Purkinje cell (primary cell): Measurements from ENCODE around the gene BEND5. TPM values are rescaled to one million over a fixed set of nuclear protein-coding genes. Genes with fewer than 3 reads are reported as not detected.

Experiments
- polyA plus RNA-seq: library from polyadenylated mRNA; unstranded; fragments of >200 nt; fragmentation: Nextera tagmentation; gene quantifications from 2 replicates; pipeline ENCODE4 v1.2.1, GENCODE V29; 2014

BEND5 gene
- 9.4 and 12.4 TPM in 2 replicates for polyA plus RNA-seq

DNA sequence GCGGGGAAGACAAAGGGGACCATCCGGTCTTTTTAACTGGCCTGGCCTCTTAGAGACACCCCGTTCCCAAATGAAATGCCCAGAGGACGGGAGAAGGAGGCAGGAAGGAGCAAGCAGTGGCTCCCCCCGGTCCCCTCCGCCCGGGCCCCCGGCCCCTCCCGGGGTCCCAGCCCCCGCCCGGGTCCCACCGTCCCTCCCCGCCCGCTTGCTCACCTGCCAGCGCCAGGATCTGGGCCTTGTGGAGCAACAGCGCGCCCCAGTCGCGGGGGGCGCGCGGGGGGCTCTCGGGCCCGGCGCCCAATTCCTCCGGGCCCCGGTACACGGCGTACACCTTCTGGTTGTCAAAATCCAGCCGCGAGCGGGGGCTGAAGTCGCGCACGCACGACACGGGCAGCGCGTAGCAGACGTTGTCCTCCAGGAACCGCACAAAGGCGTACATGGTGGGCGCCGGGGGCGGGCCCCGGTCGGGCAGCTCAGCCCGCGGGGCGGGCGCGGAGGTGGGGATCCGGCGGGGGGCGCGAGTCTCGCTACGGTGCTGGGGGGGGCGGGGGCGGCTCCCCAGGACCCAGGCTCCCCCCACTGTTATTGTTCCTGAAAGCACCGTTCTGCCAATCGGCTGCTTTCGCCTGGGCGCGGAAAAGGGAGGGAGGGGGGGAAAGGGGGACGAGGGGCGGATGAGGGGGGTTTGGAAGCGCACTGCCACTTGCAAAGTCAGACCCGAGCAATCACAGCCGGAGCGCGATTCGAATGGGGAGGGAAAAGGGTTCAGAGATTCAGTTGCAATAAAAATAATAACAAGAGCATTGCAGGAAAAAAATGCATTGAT is at the start of gene BEND5:
Gene BEND5 (minus strand): TSS at position 499 of the 826 bp plus-strand sequence. CDS start 60 bp downstream, at position 439.

